ENCODE data around the gene OR6C74.

DNA sequence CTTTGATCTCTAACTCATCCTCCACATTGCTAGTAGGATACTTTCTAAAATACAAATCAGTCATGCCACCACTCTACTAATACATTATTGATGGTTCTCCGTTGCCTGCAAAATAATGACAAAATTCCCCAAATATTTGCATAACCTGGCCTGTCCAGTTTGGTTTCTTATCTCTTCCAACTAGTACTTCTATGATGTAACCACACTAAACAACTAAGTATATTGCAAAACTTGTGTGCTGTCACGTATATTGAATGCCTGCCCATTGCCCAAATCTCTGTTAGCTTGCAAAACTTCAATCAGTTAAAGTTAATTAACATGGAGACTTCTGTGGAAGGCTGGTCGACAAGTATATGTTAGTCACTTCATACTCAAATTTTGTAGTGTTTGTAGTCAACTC lies 6.5 kb downstream of the OR6C74 start:
- no peak for TF ChIP-seq POLR2AphosphoS5 (IDR thresholded peaks at IDR 0.05)
- TF ChIP-seq, protein P1, sequence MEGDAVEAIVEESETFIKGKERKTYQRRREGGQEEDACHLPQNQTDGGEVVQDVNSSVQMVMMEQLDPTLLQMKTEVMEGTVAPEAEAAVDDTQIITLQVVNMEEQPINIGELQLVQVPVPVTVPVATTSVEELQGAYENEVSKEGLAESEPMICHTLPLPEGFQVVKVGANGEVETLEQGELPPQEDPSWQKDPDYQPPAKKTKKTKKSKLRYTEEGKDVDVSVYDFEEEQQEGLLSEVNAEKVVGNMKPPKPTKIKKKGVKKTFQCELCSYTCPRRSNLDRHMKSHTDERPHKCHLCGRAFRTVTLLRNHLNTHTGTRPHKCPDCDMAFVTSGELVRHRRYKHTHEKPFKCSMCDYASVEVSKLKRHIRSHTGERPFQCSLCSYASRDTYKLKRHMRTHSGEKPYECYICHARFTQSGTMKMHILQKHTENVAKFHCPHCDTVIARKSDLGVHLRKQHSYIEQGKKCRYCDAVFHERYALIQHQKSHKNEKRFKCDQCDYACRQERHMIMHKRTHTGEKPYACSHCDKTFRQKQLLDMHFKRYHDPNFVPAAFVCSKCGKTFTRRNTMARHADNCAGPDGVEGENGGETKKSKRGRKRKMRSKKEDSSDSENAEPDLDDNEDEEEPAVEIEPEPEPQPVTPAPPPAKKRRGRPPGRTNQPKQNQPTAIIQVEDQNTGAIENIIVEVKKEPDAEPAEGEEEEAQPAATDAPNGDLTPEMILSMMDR (IDR thresholded peaks at IDR 0.05 in 8 of 11, conservative IDR thresholded peaks at IDR 0.05 in 3 of 11), result no peak
- TF ChIP-seq POLR2A (IDR thresholded peaks at IDR 0.05), result no peak
